Spleen (tissue), 11 donors: ENCODE results near the gene THSD4. TPM values are rescaled to one million over a fixed set of nuclear protein-coding genes. Genes with fewer than 3 reads are reported as not detected.

Experiments used
- DNase-seq: peaks from one replicate; pipeline ENCODE4 v3.0.0-alpha.2; 2020
- H3K27ac ChIP-seq, 8 donors: fragments of 200-600 bp; sonication (generic) in 7 of 8; 1 replicate in 4 of 8; 2 replicates in 4 of 8; pipeline versions ENCODE4 v1.5.0 to v1.8.0; 2016 to 2021; ENCODE audit warnings: inconsistent platforms in 4 of 8, mild to moderate bottlenecking in 4 of 8, moderate library complexity in 1 of 8
- H3K27me3 ChIP-seq, 7 donors: fragments of 200-600 bp; sonication (generic) in 6 of 7; replicated peaks in 1 of 7; 1 replicate in 4 of 7; 2 replicates in 3 of 7; pipeline versions ENCODE4 v1.5.0 to v1.8.0; 2016 to 2021; ENCODE audit warnings: inconsistent platforms in 3 of 7, mild to moderate bottlenecking in 1 of 7
- H3K36me3 ChIP-seq, 6 donors: fragments of 200-600 bp; sonication (generic) in 5 of 6; 1 replicate in 4 of 6; 2 replicates in 2 of 6; pipeline versions ENCODE4 v1.5.0 to v1.8.0; 2016 to 2021; ENCODE audit warnings: inconsistent platforms in 2 of 6
- H3K4me1 ChIP-seq, 6 donors: fragments of 200-600 bp; sonication (generic) in 5 of 6; 1 replicate in 3 of 6; 2 replicates in 3 of 6; pipeline versions ENCODE4 v1.5.0 to v1.8.0; 2016 to 2021; ENCODE audit warnings: inconsistent platforms in 3 of 6
- H3K4me3 ChIP-seq, 8 donors: fragments of 200-600 bp; sonication (generic) in 7 of 8; 1 replicate in 4 of 8; 2 replicates in 4 of 8; pipeline versions ENCODE4 v1.5.0 to v1.8.0; 2016 to 2021; ENCODE audit warnings: inconsistent platforms in 4 of 8, mild to moderate bottlenecking in 4 of 8, moderate library complexity in 2 of 8
- H3K9me3 ChIP-seq, 8 donors: fragments of 200-600 bp; sonication (generic) in 7 of 8; 1 replicate in 4 of 8; 2 replicates in 4 of 8; pipeline versions ENCODE4 v1.5.0 to v1.8.0; 2016 to 2021; ENCODE audit warnings: inconsistent platforms in 4 of 8
- POLR2A ChIP-seq, 3 donors: fragments of 450-650 bp; IDR thresholded peaks; one replicate each; pipeline ENCODE4 v1.5.1; 2017; ENCODE audit warnings: antibody characterized with exemption in 3 of 3, mild to moderate bottlenecking in 1 of 3
- POLR2AphosphoS5 ChIP-seq, 3 donors: sonication (generic); formaldehyde crosslinking; IDR thresholded peaks; one replicate each; pipeline ENCODE4 v1.5.1; 2017; ENCODE audit warnings: antibody characterized with exemption in 3 of 3
- WGBS, 5 donors: extraction: QIAGEN DNeasy Blood & Tissue Kit in 3 of 5; methylation state at CpG; one replicate each; pipeline versions ENCODE4 v1.1.5 to v1.1.7; 2013 to 2018; 5-methylcytosine and 5-hydroxymethylcytosine counted together
- intact Hi-C: fragments of 100-400 bp; cut with DNase I; formaldehyde crosslinking; loops from one replicate; pipeline ENCODE4 v1.15.0; 2023; ENCODE audit warnings: low total_unique reads
- polyA plus RNA-seq, 3 donors: library from polyadenylated mRNA; stranded (reverse); fragments of 200-250 nt; gene quantifications; one replicate each; pipeline ENCODE4 v1.2.1, GENCODE V29; 2013
- total RNA-seq, 7 donors: library from RNA; depleted of rRNA in 3 of 7; stranded (reverse); fragments of >200 nt in 3 of 7; fragmentation: NEBNext Ultra II Directional in 4 of 7; extraction: Animal tissue kit (Norgen Biotek cat#: 25700) in 4 of 7; gene quantifications; one replicate each; pipeline versions ENCODE4 v1.1.0 to v1.2.1, GENCODE V29; 2016 to 2021
- TF ChIP-seq, protein P1 (sequence below), 11 experiments: fragments of 200-600 bp in 7 of 11; fragments of 450-650 bp in 4 of 11; sonication (generic) in 4 of 11; IDR thresholded peaks in 8 of 11; conservative IDR thresholded peaks in 3 of 11; 1 replicate in 7 of 11; 2 replicates in 4 of 11; pipeline versions ENCODE4 v1.4.0 to v1.8.0; 2016 to 2021; ENCODE audit warnings: antibody characterized with exemption in 11 of 11, inconsistent platforms in 4 of 11, mild to moderate bottlenecking in 1 of 11
- donor health status: healthy with polysubstance abuse.
- donor health status: DM: no; HTN: no; CAD: no; lungs with moderate emphysema.
- donor health status: DM: no; HTN: no; CAD: no.
- donor health status: Bipolar disorder and iron deficiency.
- donor health status: healthy.
- donor health status: DM: no; HTN: no; CAD: no.
- donor health status: DM: yes; HTN: yes; CAD: no.

The THSD4 gene
- total and polyA plus RNA-seq, 10 donors, result 0.29 to 11.3 (median 3.4) TPM

DNA sequence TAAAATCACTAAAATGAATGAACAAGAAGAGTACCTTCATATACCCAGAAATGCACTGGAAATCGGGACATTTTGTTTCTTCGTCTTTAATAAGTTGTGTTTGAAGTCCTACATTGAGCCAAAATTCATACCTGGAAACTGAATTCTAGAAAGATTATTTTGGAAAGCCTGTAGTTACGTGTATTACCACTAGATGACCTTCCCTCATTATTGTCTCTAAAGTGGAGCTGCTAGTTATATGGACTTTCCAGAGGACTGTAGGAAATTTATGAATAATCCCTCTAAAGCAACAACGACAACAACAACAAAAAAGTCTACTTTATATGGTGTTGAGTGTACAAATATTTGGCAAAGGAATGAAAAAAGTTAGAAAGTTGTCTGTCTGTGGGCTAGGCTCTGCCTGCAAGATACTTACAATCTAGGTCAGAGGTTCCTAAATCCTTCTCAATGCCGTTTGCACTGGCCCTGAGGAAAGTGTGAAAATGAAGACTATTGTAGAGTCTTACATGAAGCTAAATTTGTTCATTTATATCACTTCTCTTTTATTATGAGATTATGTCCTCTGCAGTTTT lies 460.3 kb downstream of the THSD4 start:
- H3K9me3 ChIP-seq, result no peaks in the 10 kb centered on the region
- WGBS, 5 donors, result 48 to 66% (median 58%) methylated on average over 5 of the region's 5 CpGs
- no peaks in the 10 kb centered on the region for H3K4me1 ChIP-seq
- H3K4me3 ChIP-seq, result no peak overlapping the region
- no peak overlapping the region for H3K27ac ChIP-seq
- TF ChIP-seq, protein P1, sequence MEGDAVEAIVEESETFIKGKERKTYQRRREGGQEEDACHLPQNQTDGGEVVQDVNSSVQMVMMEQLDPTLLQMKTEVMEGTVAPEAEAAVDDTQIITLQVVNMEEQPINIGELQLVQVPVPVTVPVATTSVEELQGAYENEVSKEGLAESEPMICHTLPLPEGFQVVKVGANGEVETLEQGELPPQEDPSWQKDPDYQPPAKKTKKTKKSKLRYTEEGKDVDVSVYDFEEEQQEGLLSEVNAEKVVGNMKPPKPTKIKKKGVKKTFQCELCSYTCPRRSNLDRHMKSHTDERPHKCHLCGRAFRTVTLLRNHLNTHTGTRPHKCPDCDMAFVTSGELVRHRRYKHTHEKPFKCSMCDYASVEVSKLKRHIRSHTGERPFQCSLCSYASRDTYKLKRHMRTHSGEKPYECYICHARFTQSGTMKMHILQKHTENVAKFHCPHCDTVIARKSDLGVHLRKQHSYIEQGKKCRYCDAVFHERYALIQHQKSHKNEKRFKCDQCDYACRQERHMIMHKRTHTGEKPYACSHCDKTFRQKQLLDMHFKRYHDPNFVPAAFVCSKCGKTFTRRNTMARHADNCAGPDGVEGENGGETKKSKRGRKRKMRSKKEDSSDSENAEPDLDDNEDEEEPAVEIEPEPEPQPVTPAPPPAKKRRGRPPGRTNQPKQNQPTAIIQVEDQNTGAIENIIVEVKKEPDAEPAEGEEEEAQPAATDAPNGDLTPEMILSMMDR (IDR thresholded peaks at IDR 0.05 in 8 of 11, conservative IDR thresholded peaks at IDR 0.05 in 3 of 11), result peak in 6 of 11 experiments; percentile 10 to 42 (median 30)
- TF ChIP-seq POLR2AphosphoS5 (IDR thresholded peaks at IDR 0.05) (no peak), POLR2A (IDR thresholded peaks at IDR 0.05) (no peak)
- DNase-seq, result no peak
- H3K27me3 ChIP-seq, result peaks cover 0 to 19% (median 0%) of the 10 kb centered on the region in 7 donors
- intact Hi-C loops, result no loop called here
- no peaks in the 10 kb centered on the region for H3K36me3 ChIP-seq

DNA sequence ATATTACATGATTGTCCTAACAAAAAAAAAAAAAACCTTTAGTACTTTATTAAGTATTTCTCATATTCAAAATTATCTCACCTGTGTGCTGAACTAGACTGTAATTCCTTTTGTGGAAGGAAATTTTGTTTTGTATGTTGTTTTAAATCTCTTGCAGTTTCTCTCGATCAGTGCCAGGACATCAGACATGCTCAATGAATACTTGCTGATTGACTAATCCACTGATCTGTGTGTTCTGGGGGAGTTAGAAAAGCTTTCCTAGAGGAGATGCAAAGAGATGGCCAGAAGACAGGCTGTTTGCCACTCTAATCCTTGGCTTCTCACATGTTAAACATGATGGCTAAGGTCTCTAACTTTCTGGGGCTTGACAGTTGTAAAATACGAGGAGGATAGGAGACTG lies 461.8 kb downstream of the THSD4 start:
- H3K4me1 ChIP-seq, result no peaks in the 10 kb centered on the region
- peaks cover 0 to 8% (median 0%) of the 10 kb centered on the region in 7 donors for H3K27me3 ChIP-seq
- intact Hi-C loops, result no loop called here
- no peak overlapping the region for H3K27ac ChIP-seq
- H3K9me3 ChIP-seq, result no peaks in the 10 kb centered on the region
- H3K36me3 ChIP-seq, result no peaks in the 10 kb centered on the region
- TF ChIP-seq, protein P1 (IDR thresholded peaks at IDR 0.05 in 8 of 11, conservative IDR thresholded peaks at IDR 0.05 in 3 of 11), result no peak
- no peak for TF ChIP-seq POLR2AphosphoS5 (IDR thresholded peaks at IDR 0.05)
- DNase-seq, result no peak
- H3K4me3 ChIP-seq, result no peak overlapping the region
- WGBS, 5 donors, result 70 to 91% (median 78%) methylated on average over 2 of the region's 2 CpGs

DNA sequence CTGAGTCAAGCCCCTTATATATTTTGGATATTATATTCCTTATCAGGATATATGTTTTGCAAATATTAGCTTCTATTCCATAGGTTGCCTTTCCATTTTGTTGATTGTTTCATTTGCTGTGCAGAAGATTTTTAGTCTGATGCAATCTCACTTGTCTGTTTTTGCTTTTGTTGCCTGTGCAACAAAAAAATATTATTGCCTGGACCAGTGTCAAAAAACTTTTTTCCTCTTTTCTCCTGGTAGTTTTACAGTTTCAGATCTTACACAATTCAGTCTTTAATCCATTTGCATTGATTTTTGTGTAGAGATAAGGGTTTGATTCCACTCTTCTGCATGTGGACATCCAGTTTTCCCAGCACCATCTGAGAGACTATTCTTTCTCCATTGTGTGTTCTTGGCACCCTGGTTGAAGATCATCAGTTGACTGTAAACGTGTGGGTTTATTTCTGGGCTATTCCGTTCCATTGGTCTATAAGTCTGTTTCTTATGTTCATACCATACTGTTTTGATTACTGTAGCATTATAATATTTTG lies 466.2 kb downstream of the THSD4 start:
- TF ChIP-seq POLR2A (IDR thresholded peaks at IDR 0.05), result no peak
- TF ChIP-seq, protein P1 (IDR thresholded peaks at IDR 0.05 in 8 of 11, conservative IDR thresholded peaks at IDR 0.05 in 3 of 11), result no peak
- TF ChIP-seq POLR2AphosphoS5 (IDR thresholded peaks at IDR 0.05), result no peak
- intact Hi-C loops, result no loop called here
- Histone ChIP-seq H3K27ac (no peak overlapping the region), H3K36me3 (no peaks in the 10 kb centered on the region), H3K27me3 (no peaks in the 10 kb centered on the region), H3K9me3 (peaks cover 2 to 25% (median 21%) of the 10 kb centered on the region in 8 donors), H3K4me3 (no peak overlapping the region), H3K4me1 (no peaks in the 10 kb centered on the region)
- 86 to 91% (median 87%) methylated on average over 2 of the region's 2 CpGs for WGBS, 5 donors
- no peak for DNase-seq

DNA sequence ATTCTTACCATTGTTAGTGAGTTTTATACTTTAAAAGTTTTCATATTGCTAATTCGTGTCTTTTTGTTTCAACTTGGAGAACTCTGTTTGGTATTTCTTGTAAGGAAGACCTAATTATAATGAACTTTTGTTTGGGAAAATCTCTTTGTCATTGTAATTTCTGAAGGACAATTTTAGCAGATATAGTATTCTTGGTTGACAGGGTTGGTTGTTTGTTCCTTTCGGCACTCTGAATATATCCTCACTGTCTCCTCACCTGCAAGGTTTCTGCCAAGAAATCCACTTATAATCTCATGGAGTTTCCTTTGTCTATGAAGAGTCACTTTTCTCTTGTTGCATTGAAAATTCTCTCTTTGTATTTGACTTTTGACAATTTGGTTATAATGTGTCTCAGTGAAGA lies 469.9 kb downstream of the THSD4 start:
- Histone ChIP-seq H3K36me3 (no peaks in the 10 kb centered on the region), H3K4me3 (no peak overlapping the region), H3K4me1 (no peaks in the 10 kb centered on the region), H3K9me3 (peaks cover 2 to 28% (median 25%) of the 10 kb centered on the region in 8 donors), H3K27me3 (no peaks in the 10 kb centered on the region), H3K27ac (no peak overlapping the region)
- intact Hi-C loops, result no loop called here
- WGBS, 5 donors, result 67 to 100% (median 95%) methylated on average over 2 of the region's 2 CpGs
- no peak for TF ChIP-seq POLR2AphosphoS5 (IDR thresholded peaks at IDR 0.05)
- no peak for TF ChIP-seq POLR2A (IDR thresholded peaks at IDR 0.05)
- TF ChIP-seq, protein P1 (IDR thresholded peaks at IDR 0.05 in 8 of 11, conservative IDR thresholded peaks at IDR 0.05 in 3 of 11), result no peak
- DNase-seq, result no peak
